HEK293 (cell line): ENCODE data around the gene PARD6B.

Experiments
- CTCF ChIA-PET: fragments of 350-600 bp; formaldehyde crosslinking; extraction: SDS; loops from one replicate; lab custom pipeline; 2021; ENCODE audit warnings: antibody characterized with exemption; lab: Yijun Ruan, JAX
- POLR2A ChIA-PET: fragments of 300-600 bp; formaldehyde crosslinking; extraction: SDS; loops from one replicate; lab custom pipeline; 2020; ENCODE audit warnings: antibody characterized with exemption, inconsistent platforms; lab: Yijun Ruan, JAX
- H3K27ac ChIP-seq: fragments of 200-500 bp; sonication (Bioruptor generic); 2 replicates; pipeline ENCODE4 v1.5.1; 2014; ENCODE audit warnings: low read depth, low read length, control low read depth, inconsistent platforms; ENCODE audit errors: extremely low read depth
- H3K36me3 ChIP-seq, 2 experiments: fragments of 200-500 bp in 1 of 2; sonication (Bioruptor generic) in 1 of 2; 1 replicate in 1 of 2; 2 replicates in 1 of 2; pipeline ENCODE4 v1.5.1; 2014 to 2017; ENCODE audit warnings: inconsistent platforms in 2 of 2, low read length in 2 of 2; ENCODE audit not compliant: control insufficient read depth in 2 of 2, insufficient read depth in 1 of 2
- H3K4me1 ChIP-seq: fragments of 200-500 bp; sonication (Bioruptor generic); 2 replicates; pipeline ENCODE4 v1.5.1; 2014; ENCODE audit warnings: mild to moderate bottlenecking, low read length, inconsistent platforms; ENCODE audit not compliant: control insufficient read depth, insufficient read depth
- H3K4me3 ChIP-seq: 2 replicates; pipeline ENCODE4 v1.5.1; 2011; ENCODE audit warnings: low read depth, mild to moderate bottlenecking, control low read depth, low read length, moderate library complexity
- H3K9me3 ChIP-seq: fragments of 200-500 bp; sonication (Bioruptor generic); 2 replicates; pipeline ENCODE4 v1.5.1; 2014; ENCODE audit warnings: low read depth, low read length, inconsistent platforms; ENCODE audit not compliant: control insufficient read depth, insufficient read depth
- BCL11A ChIP-seq: fragments of 450-650 bp; formaldehyde crosslinking; IDR thresholded peaks from 2 replicates; pipeline ENCODE4 v1.5.1; 2016; ENCODE audit warnings: low read depth, missing biosample characterization, missing genetic modification characterization
- GLI4 ChIP-seq: fragments of 450-650 bp; formaldehyde crosslinking; IDR thresholded peaks from 2 replicates; pipeline ENCODE4 v1.5.1; 2016; ENCODE audit warnings: missing biosample characterization, missing genetic modification characterization
- GLIS2 ChIP-seq: fragments of 450-650 bp; formaldehyde crosslinking; IDR thresholded peaks from 2 replicates; pipeline ENCODE4 v1.5.1; 2016; ENCODE audit warnings: missing biosample characterization, missing genetic modification characterization
- KLF1 ChIP-seq: fragments of 450-650 bp; formaldehyde crosslinking; IDR thresholded peaks from 2 replicates; pipeline ENCODE4 v1.5.1; 2016; ENCODE audit warnings: missing biosample characterization, missing genetic modification characterization
- KLF7 ChIP-seq: fragments of 450-650 bp; formaldehyde crosslinking; IDR thresholded peaks from 2 replicates; pipeline ENCODE4 v1.5.1; 2016; ENCODE audit warnings: missing biosample characterization, missing genetic modification characterization, borderline replicate concordance
- PRDM1 ChIP-seq: fragments of 450-650 bp; formaldehyde crosslinking; IDR thresholded peaks from 2 replicates; pipeline ENCODE4; 2016; ENCODE audit warnings: missing biosample characterization, missing genetic modification characterization
- SP2 ChIP-seq: fragments of 450-650 bp; formaldehyde crosslinking; IDR thresholded peaks from 2 replicates; pipeline ENCODE4 v1.5.1; 2016; ENCODE audit warnings: missing biosample characterization, missing genetic modification characterization
- TSHZ1 ChIP-seq: fragments of 450-650 bp; formaldehyde crosslinking; IDR thresholded peaks from 2 replicates; pipeline ENCODE4 v1.5.1; 2016; ENCODE audit warnings: missing biosample characterization, missing genetic modification characterization, borderline replicate concordance
- YY1 ChIP-seq: fragments of 450-650 bp; formaldehyde crosslinking; IDR thresholded peaks from 2 replicates; pipeline ENCODE4 v1.5.1; 2018; ENCODE audit warnings: missing biosample characterization, missing genetic modification characterization
- ZBTB44 ChIP-seq: fragments of 450-650 bp; IDR thresholded peaks from 2 replicates; pipeline ENCODE4 v1.5.1; 2018; ENCODE audit warnings: missing biosample characterization, mild to moderate bottlenecking, missing genetic modification characterization
- ZNF133 ChIP-seq: fragments of 450-650 bp; formaldehyde crosslinking; IDR thresholded peaks from 2 replicates; pipeline ENCODE4 v1.5.1; 2016; ENCODE audit warnings: missing biosample characterization, missing genetic modification characterization
- ZNF140 ChIP-seq: fragments of 450-650 bp; formaldehyde crosslinking; IDR thresholded peaks from 2 replicates; pipeline ENCODE4 v1.5.1; 2016; ENCODE audit warnings: missing biosample characterization, missing genetic modification characterization
- ZNF157 ChIP-seq: fragments of 450-650 bp; formaldehyde crosslinking; IDR thresholded peaks from 2 replicates; pipeline ENCODE4 v1.5.1; 2016; ENCODE audit warnings: missing biosample characterization, missing genetic modification characterization
- ZNF175 ChIP-seq: fragments of 450-650 bp; formaldehyde crosslinking; IDR thresholded peaks from 2 replicates; pipeline ENCODE4 v1.5.1; 2016; ENCODE audit warnings: missing biosample characterization, missing genetic modification characterization
- ZNF184 ChIP-seq: fragments of 450-650 bp; IDR thresholded peaks from 2 replicates; pipeline ENCODE4 v1.5.1; 2018; ENCODE audit warnings: missing biosample characterization, mild to moderate bottlenecking, missing genetic modification characterization
- ZNF211 ChIP-seq: fragments of 450-650 bp; formaldehyde crosslinking; IDR thresholded peaks from 2 replicates; pipeline ENCODE4 v1.5.1; 2016; ENCODE audit warnings: low read depth, missing biosample characterization, missing genetic modification characterization
- ZNF239 ChIP-seq: fragments of 450-650 bp; formaldehyde crosslinking; IDR thresholded peaks from 2 replicates; pipeline ENCODE4 v1.5.1; 2016; ENCODE audit warnings: missing biosample characterization, missing genetic modification characterization
- ZNF302 ChIP-seq: fragments of 450-650 bp; formaldehyde crosslinking; IDR thresholded peaks from 2 replicates; pipeline ENCODE4 v1.5.1; 2016; ENCODE audit warnings: missing biosample characterization, missing genetic modification characterization, low read depth
- ZNF426 ChIP-seq: fragments of 450-650 bp; formaldehyde crosslinking; IDR thresholded peaks from 2 replicates; pipeline ENCODE4 v1.5.1; 2017; ENCODE audit warnings: missing biosample characterization, missing genetic modification characterization, mild to moderate bottlenecking, inconsistent platforms, moderate library complexity
- ZNF626 ChIP-seq: fragments of 450-650 bp; sonication (Bioruptor Pico); formaldehyde crosslinking; IDR thresholded peaks from 2 replicates; pipeline ENCODE4 v1.5.1; 2018; ENCODE audit warnings: missing biosample characterization, missing genetic modification characterization, inconsistent platforms
- ZNF768 ChIP-seq: fragments of 450-650 bp; formaldehyde crosslinking; IDR thresholded peaks from 2 replicates; pipeline ENCODE4 v1.5.1; 2018; ENCODE audit warnings: missing biosample characterization, mild to moderate bottlenecking, missing genetic modification characterization
- TF ChIP-seq, protein P1 (sequence below): fragments of 450-650 bp; formaldehyde crosslinking; IDR thresholded peaks from 2 replicates; pipeline ENCODE4 v1.5.1; 2016; ENCODE audit warnings: missing biosample characterization, missing genetic modification characterization

PARD6B gene

GRCh38 chr20:50725724-50726005 is 5.7 kb upstream of the PARD6B start:
- ChIA-PET CTCF (interaction anchor here (1.1 to 2.0 kb wide), 2 partner anchors 12 to 15 kb away, joined by 3 to 10 read pairs; no protein-coding TSS in a partner anchor), POLR2A (interaction anchor here (1.0 kb wide), 1 partner anchor 9 kb away, joined by 4 read pairs; no protein-coding TSS in a partner anchor)
- Histone ChIP-seq H3K4me1 (no peaks in the 10 kb centered on the region; the same call in 1 of the 2 replicates), H3K36me3 (no peaks in the 10 kb centered on the region), H3K4me3 (no peak overlapping the region), H3K27ac (no peak overlapping the region), H3K9me3 (no peaks in the 10 kb centered on the region)
- TF ChIP-seq ZNF175 (tag by site-specific recombination) (no peak), ZNF133 (no peak), ZNF239 (tag by site-specific recombination) (no peak), PRDM1 (no peak), GLIS2 (no peak)
- TF ChIP-seq, all 188 proteins: peak for 0

DNA sequence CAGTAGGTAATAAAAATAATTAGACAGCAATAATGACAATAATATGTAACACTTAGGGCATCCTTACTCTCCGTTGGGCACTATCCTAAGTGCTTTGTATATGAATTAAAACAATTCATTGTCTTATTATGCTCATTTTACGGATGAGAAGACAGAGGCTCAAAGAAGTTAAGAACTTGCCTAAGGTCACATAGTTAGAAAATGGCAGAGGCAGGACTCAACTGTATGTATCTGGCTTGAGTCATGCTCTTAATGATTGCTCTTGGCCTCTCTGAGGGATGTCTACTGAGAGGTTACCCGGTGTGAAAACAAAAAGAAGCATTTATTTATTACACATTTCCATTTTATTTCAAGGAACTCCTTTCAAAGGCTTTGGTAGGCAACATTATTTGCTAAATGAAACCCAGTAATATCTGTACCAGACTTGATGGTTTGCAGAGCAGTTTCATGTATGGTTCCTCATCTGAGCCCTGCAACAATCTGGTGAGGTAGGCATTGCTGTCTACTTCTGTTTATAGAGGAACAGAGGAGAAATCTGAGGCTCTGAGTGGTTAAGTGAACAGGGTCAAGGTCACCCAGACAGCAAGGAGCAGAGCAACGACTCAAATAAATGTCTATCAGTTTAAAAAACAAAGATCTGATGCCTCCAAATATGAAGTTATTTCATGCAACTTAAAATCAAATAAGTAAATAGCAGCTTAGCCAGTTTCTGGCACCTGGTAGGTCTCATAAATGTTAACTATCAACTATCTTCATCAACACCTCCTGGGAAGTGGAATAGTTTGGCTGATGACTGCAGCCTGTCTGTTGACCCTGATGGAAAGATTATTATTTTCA is 4.2 kb upstream of the PARD6B start:
- Histone ChIP-seq H3K36me3 (no peaks in the 10 kb centered on the region), H3K4me1 (no peaks in the 10 kb centered on the region; the same call in 1 of the 2 replicates), H3K4me3 (no peak overlapping the region), H3K9me3 (no peaks in the 10 kb centered on the region), H3K27ac (no peak overlapping the region)
- ChIA-PET POLR2A (no interaction called here), CTCF (interaction anchor here (0.6 to 0.8 kb wide), 3 partner anchors 9 to 348 kb away, joined by 3 to 6 read pairs (median 3); no protein-coding TSS in a partner anchor)
- no peak for TF ChIP-seq SP2
- TF ChIP-seq GLI4 (tag by site-specific recombination) = no peak
- TF ChIP-seq ZNF768 (tag by site-specific recombination) = no peak
- TF ChIP-seq BCL11A (tag by site-specific recombination) = no peak
- TF ChIP-seq ZNF140 (tag by site-specific recombination) = no peak

DNA sequence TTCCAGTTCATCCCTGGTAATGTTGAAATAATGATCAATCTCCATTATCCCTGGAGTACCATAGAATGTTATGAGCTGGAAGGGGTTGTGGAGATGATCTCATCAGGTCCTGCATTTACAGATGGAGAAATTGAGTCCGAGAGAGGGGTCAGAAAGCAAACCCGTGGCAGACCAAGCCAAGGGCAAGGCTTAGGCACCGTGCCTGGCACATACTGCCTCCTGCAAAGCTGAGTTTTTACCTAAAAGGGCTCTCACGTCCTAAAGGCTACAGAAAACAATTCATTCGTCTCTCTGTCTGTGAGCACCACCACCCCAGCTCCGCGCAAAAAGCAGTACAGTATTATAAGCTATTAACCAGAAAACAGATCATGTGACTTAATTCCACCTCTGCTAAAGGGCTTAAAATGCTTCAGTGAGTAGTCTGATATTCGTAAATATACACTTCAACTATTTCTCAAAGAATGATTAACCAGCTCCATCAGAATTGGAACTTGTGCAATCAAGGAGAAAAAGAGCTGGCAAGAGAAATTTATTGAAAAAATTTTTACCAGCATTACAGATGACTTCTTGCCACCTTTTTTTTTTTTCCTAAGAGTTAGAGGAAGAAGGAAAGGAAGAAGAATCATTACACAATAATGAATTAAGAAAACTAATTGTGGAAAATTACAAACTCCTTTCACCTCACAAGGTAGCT is 3.4 kb upstream of the PARD6B start:
- Histone ChIP-seq H3K9me3 (no peaks in the 10 kb centered on the region), H3K4me1 (no peaks in the 10 kb centered on the region; the same call in 1 of the 2 replicates), H3K27ac (no peak overlapping the region), H3K36me3 (no peaks in the 10 kb centered on the region), H3K4me3 (no peak overlapping the region)
- CTCF ChIA-PET = interaction anchor here (0.6 to 1.4 kb wide), 9 partner anchors 9 to 845 kb away, joined by 3 to 7 read pairs (median 3); partner anchors contain the start of gene BCAS4
- POLR2A ChIA-PET = interaction anchor here (0.7 kb wide), 1 partner anchor 17 kb away, joined by 3 read pairs; no protein-coding TSS in a partner anchor
- no peak for TF ChIP-seq YY1 (tag by site-specific recombination)
- TF ChIP-seq KLF7 (tag by site-specific recombination) = no peak
- TF ChIP-seq ZBTB44 (tag by site-specific recombination) = no peak
- TF ChIP-seq, protein P1, sequence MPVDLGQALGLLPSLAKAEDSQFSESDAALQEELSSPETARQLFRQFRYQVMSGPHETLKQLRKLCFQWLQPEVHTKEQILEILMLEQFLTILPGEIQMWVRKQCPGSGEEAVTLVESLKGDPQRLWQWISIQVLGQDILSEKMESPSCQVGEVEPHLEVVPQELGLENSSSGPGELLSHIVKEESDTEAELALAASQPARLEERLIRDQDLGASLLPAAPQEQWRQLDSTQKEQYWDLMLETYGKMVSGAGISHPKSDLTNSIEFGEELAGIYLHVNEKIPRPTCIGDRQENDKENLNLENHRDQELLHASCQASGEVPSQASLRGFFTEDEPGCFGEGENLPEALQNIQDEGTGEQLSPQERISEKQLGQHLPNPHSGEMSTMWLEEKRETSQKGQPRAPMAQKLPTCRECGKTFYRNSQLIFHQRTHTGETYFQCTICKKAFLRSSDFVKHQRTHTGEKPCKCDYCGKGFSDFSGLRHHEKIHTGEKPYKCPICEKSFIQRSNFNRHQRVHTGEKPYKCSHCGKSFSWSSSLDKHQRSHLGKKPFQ = no peak
- TF ChIP-seq ZNF426 = no peak
- TF ChIP-seq KLF1 = no peak
- TF ChIP-seq ZNF184 (tag by site-specific recombination) = no peak
- no peak for TF ChIP-seq ZNF157
- TF ChIP-seq ZNF302 = no peak
- TF ChIP-seq ZNF211 (tag by site-specific recombination) = no peak
- no peak for TF ChIP-seq ZNF626
- TF ChIP-seq TSHZ1 (tag by site-specific recombination) = no peak
